GM19238 (cell line): Measurements from ENCODE around the gene GMPR2.

Experiments
- DNase-seq: peaks from one replicate; pipeline ENCODE4 v3.0.0; 2011; ENCODE audit warnings: low spot score; ENCODE audit not compliant: insufficient read length

GMPR2 gene

DNA sequence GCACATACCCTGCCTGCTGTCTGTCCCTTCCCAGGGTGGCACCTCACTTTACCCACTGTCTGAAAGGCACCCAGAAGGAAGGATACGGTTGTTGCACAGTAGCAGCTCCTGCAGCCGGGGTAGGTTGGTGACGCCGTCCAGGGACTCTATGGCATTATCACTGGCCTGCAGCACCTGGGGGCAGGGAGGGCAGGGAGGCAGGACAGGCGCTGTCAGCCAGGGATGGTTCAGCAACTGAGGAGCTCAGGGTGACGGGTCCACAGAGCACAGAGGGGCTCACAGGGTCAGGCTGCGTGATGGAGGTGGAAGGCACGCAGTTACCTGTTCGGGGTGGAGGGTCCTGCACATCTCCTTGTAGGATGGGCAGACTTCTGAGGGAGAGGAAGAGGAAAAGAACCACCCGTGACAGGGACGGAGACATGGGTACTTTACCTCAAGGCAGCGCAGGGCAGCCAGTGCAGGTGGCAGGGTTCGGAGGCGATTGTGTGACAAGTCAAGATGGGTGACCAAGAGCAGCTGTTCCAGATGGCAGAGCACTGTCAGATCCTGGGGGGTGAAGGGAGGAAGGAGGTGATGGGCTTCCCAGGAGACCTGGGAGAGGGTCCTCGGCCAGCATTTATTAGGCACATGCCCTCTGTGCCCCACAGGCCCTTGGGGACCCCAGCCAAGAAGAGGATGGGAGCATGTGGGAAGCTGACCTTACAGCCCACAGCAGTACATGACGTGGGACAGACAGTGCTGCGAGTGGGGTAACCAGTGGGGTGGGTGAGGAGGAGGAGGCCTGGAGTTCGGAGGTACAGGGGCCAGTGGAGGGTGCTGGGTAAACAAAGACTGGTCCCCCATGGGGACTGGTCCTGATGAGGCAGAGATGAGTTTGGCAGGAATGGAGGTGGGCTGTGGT lies 33.9 kb downstream of the GMPR2 start:
- DNase-seq: no peak

DNA sequence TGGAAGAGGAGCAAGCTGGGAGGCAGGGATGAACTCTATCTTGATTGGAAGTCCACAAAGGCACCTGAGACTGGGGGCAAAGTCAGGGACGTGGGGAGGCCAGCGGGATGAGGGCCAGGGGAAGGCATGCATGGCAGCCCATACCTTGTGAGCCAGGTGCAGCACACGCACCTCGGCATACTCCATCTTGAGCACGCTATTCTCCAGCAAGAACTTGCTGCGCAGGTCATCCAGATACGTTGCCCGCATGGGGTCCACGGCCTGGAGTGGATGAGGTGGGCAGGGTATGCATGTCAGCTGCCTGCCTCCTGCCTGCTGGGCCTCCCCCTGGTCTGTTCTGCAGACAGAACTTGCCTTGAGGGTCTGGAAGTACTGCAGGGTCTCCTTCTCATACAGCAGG lies 34.8 kb downstream of the GMPR2 start:
- no peak for DNase-seq

DNA sequence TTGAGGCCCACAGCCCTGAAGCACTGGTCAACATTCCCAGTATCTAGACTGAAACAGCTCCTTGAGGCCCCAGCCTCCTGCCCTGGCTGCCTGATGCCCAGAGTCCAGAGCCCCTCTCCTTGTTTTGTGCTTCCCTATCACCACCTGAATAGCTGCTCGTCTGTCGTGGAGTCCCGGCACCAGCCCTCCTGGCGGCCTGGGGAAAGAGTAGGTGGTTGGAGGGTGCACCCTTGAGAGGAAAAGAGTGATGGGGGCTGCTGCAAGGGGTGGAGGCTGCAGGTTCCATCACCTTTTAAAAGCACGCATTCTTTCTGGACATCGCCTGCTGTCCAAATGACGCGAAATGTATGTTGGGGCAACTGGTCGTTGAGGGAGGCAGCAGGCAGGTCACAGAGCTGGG lies 35.5 kb downstream of the GMPR2 start:
- no peak for DNase-seq

- DNase-seq: no peak
These were observed 36.6 kb downstream of the GMPR2 start for GRCh38 chr14:24269368-24269767.

GRCh38 chr14:24269910-24270536 lies 37.3 kb downstream of the GMPR2 start:
- no peak for DNase-seq

DNA sequence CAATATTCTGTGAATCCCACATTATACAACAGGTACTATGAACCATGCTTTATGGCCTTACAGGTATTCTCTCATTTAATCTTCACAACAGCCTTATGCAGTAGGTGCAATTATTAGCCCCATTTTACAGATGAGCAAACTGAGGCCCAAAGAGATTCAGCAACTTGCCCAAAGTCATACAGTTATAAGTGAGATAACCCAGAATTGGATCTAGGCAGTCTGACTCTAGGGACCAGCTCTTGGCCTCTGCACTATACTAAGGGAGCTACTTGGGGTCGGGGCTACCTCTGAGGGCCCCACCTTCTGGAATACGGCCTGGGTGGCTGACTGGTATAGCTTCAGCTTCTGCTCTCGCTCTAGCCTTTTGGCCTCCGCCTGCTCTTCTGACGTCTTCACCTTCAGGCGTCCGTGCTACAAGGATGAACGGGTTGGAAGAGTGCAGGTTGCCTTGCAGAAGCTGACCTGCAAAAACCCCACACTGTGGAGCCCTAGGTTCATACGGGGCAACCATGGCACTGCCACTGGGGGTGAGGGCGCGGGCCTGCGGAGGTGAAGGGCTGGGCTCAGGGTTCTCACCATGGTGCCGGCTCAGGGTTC lies 37.9 kb downstream of the GMPR2 start:
- no peak for DNase-seq

DNA sequence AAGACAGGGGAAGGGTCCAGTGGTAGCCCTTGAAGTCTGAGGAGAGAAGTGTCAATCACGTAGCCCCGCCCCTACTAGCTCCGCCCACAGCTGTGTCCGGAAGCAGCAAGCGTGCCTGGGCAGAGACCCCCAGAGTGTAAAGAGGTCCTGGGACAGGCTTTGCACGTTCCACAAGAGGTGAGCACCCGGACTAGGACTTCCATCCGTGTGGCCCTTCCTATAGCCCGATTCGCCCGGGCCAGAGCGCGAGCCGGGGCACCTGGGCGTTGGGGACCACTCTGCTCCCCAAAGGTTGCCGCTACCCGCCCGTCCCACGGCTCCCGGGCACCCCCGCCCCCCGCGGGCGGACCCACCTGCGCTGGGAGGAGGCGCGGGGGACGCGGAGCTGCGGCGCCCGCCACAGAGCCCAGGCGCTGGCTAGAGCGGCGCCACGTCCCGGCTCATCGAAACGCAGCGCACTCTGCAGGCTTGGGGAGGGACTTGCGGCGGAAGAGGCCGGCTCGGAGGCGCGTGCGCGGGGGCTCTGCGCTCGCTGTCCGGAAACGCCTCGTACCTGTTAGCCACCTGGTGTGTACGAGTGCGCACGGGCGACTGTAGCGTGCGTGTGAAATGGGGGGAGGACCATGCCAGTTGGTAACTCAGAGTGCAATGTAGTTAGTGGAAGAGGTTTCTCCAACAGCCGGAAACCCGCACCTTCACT lies 38.6 kb downstream of the GMPR2 start, which contains the start of gene RABGGTA:
RABGGTA (minus strand) TSS at position 464 of the 700 bp plus-strand sequence. CDS start 482 bp downstream, outside the sequence.
- DNase-seq: peak; percentile 97

DNA sequence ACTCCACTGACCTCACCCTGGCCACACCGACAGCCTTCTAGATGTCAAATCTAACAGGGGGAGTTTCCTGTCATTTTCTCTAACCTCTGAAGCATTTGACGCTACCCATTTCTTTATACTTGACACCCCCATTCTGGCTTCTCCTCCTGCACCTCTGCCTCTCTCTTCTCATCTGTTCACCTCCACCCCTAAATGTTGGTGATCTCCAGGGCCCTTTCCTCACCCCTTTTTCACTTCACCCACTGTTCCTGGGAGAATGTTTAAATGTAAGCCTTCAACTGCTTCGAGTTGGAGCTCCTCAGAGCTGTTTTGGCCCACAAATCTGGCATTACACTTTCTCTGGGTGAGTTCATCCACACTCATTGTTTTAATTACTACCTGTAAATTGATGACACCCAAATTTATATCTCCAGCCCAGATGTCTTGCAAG lies 39.1 kb downstream of the GMPR2 start:
- no peak for DNase-seq

- no peak for DNase-seq
These were observed 39.7 kb downstream of the GMPR2 start for GRCh38 chr14:24272467-24272866.

- no peak for DNase-seq
These were observed 40.8 kb downstream of the GMPR2 start for GRCh38 chr14:24273422-24273998.

- peak; percentile 74 for DNase-seq
These were observed 41.4 kb downstream of the GMPR2 start for GRCh38 chr14:24274101-24274543.

DNA sequence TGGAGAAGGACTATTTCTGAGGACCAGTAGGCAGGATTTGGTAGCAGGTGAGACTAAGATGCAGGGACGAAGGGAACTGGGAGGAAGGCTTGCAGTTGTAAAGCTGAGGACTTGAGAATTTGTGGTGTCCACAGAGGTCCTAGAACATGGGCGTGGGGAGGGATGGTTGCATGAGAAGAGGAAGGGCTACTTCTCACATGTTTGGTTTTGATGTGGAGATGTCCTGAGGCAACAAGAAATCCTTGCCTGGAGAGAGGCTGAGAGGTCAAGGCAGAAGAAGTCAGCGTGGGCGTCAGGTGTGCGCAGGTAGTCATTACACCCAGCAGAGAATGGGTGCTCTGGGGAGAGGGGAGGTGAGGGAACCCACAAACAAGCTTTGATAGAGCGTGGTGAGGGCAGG lies 44.3 kb downstream of the GMPR2 start:
- DNase-seq: no peak

DNA sequence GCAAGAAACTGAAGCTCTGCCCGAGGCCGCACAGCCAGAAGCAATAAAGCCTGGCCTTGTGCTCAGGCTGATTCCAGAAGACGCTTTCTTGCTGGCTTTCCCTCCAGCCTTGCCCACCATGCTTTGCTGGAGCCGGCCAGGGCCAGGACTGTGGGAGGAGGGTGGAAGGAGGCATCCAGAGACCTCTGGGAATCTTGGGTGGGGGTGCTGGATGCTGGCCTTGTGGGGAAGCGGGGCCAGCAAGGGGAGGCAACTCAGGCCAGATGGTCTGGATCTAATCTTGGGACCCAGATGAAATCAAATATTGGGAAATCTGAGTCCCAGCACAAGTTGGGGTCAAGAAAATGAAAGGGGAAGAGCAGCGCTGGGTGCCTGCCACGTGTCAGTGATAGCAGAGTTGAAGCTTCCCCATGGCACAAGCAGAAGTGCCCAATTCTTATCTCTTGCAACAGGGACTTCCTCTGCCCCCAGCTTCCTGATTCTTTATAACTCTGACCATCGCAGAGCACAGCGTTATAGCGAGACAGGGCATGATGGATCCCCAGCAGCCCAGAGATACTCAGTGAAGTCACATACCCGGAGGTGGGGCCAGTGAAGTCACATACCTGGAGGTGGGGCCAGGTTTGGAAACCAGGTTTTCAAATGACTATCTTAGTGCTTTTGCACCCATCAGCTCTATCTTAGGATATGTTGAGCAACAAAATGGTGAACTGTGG lies 45.0 kb downstream of the GMPR2 start:
- no peak for DNase-seq

DNA sequence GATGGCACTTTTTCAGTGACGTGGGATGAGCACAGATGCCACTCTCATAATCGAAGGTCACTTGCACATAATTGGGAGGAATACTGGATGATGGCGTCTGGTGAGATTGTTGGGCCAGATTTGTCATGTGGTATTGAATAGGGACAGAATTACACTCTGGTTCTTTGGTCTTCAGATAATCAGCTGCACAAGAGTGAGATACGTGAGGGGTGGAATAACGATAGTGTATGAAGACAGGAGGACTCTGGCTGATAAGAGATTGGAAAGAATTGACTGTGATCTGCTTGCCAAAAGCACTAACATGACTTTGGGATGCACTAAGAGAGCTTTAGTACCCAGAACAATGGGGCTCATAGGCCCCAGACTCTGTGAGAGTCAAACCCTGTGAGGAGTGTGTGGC lies 45.7 kb downstream of the GMPR2 start:
- no peak for DNase-seq

GRCh38 chr14:24279301-24280186 lies 46.8 kb downstream of the GMPR2 start:
- no peak for DNase-seq

DNA sequence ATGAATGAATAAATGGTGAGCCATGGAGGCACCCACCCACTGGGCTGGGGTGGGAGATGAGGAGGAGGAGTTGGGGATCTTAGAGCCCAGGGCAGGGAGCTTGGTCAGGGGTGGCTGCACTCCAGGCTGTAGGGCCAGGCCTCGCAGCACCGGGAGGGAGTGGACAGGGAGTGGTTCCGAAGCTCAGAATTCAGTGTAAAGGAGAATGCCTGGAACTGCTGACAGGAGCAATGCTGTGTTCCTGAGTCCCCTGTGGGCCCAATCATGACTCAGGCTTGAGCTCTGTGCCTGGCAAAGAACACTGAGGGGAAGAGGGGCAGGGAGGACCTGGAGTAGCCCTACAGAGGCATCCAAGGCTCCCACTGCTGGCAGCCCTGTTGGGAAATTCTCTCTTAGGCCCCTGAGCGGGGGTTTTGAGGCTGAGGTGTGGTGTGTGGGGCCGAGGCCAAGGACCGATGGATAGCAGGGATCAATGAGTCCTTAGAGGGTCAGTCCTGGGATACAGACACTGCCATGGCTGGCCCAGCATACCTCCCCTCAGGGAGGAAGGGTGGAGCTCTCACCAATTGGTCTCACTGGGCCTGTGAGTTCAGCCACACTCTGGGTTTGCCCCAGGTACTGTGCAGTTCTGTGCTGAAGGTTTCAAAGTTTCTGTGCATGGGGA lies 48.2 kb downstream of the GMPR2 start:
- no peak for DNase-seq

GRCh38 chr14:24281636-24282035 lies 48.9 kb downstream of the GMPR2 start:
- no peak for DNase-seq

DNA sequence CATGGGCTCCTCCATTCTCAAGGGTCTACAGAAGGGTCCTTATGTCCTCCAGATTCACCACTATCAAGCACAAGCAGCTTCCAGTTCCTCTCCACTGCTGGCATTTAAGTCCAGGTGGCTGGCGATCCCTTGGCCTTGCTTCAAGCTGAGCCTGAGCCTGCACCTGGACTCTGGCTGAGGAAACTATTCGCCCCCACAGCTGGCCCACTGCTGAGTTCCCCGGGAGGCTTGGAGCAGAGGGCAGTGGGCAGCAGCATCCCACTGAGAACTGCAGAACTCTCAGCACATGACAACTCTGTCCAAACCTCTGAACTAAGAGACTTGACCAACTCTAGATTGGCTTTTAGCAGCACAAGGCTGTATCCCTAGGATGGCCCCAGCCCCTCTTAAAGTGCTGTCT lies 50.0 kb downstream of the GMPR2 start:
- DNase-seq: no peak
